ENCODE results near the gene STC2.

STC2 gene

GRCh38 chr5:173312821-173313220, 15.4 kb downstream of the STC2 start:
- DNase-seq (ENCODE audit: low spot score), result no peak

DNA sequence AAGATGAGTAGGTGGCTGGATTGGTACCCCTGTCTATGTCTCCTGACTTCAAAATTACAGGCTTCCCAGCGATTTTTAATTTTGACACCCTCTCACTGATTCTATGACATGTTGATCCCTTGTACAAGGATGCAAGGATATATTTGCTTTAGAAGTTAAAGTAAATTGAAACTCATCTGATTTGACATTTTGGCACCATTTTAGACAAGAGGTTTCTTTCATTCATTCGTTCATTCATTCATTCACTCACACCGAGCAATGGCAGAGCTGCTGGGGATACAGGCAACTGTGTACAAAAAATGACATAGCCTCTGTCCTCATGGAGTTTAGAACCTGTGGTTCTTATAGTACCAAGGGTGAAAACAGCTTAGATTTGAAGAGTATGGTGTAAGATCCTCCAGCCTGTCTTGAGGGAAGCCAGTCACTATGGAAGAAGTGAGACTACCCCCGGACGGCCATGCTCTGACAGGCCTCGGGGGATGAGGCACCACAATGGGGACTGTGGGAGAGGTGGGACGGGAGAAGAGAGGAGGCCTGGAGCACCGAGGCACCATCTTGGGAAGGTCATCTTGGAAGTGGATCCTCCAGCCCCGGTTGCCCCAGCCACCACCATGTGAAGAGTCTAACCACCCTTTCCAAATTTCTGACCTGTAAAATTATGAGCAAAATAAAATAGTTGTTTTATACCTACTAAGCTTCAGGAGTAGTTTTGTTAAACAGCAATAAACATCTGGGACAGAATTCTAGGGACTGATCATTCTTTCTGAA, 16.2 kb downstream of the STC2 start:
- DNase-seq (ENCODE audit: low spot score), result no peak

DNA sequence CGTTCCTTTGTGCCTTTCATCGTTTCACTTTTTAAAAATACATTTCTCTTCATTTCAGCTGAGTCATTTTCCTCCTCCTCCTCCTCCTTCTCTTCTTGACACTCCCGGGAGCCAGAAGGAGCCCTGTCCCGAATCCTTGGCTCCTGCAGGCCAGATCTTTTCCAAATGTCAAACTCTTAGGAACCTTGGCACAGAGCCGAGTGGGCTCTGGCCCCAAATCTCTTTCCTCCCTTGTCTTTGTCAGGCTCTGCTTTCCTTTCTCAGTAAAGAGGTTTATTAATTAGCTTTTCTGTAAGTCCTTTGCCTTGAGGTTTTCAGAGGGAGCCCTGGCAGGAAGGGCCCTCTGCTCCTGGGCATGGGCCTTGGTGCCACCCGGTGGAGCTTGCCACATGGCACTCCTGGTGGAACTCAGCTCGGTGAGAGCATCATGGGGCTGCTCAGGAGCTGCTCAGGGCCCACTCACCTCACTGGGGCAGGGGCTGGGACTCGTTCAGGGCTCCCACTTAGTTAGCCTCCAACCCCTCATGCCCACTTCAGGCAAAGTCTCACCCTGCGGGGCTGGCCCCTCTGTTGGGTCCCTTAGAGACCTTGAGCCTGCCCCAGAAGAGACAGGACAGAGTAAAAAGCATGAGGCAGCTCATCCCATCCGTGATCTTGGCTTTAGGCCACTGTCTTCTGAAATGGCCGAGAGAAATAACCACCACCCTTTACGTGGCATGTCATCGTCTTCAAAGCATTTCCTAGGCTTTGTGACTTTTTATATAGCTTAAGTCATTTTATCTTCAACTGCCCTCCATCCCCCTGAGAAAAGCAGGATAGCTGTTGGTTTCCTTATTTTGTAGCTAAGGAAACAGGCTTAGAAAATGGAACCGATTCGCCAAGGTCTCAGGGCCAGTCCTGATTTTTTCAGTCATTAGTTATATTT, 17.1 kb downstream of the STC2 start:
- no peak for DNase-seq (ENCODE audit: low spot score)

- no peak for DNase-seq (ENCODE audit: low spot score)
These were observed 17.9 kb downstream of the STC2 start for GRCh38 chr5:173310218-173310769.

DNA sequence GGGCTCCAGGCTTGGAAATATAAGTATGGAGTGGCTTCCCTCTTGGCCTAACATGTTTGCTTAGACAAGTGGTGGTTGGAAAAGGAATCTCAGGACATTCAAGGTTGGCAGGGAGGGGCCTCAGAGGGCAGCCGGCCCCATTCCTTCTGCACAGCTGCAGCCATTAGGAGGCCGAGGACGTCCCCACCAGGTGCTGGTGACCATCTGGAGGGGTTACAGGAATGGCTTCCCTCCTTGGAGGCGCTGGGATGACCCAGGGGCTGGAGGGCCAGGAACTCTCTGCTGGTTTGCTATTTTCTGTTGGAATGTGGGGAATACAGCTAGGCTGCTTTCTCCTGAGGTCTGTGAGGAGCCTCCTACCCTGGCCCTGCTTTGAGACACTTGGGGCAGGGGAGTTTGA, 18.5 kb downstream of the STC2 start:
- DNase-seq (ENCODE audit: low spot score), result no peak

GRCh38 chr5:173308226-173308625, 20.0 kb downstream of the STC2 start:
- no peak for DNase-seq (ENCODE audit: low spot score)

DNA sequence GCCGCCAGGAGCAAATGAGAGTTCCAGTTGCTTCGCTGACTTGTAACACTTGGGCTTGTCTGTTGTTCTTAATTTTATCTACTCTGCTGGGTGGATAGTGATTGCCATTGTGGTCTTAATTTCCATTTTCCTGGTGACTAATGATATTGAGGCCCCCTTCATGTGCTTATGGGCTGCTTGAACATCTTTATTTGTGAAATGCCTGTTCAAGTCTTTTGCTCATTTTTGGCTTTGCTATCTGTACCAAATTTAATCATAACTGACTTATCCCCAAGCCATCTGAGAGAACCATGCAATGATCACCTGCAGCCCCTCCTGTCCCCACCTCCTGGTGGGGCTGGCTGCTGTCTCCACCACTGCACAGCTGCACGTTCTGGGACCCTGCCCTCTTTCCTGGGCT, 20.5 kb downstream of the STC2 start:
- DNase-seq (ENCODE audit: low spot score), result no peak

DNA sequence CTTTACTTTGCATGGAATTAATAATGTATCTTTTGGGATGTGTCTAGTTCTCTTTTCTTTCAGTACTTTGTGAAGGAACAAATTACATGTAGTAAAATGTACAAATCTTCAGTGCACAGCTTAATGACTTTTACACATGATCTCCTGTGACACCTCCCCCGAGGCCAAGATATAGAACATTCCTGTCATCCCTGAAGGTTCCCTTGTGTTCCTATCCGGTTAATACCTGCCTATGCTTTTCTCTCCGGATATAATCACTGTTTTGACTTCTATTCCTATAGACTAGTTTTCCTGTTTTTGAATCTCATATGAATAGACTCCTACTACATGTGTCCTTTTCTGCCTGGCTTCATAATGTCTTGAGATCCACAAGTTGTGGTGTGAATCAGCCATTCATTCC, 21.5 kb downstream of the STC2 start:
- no peak for DNase-seq (ENCODE audit: low spot score)

- DNase-seq (ENCODE audit: low spot score), result no peak
These were observed 23.6 kb downstream of the STC2 start for GRCh38 chr5:173304591-173304988.

DNA sequence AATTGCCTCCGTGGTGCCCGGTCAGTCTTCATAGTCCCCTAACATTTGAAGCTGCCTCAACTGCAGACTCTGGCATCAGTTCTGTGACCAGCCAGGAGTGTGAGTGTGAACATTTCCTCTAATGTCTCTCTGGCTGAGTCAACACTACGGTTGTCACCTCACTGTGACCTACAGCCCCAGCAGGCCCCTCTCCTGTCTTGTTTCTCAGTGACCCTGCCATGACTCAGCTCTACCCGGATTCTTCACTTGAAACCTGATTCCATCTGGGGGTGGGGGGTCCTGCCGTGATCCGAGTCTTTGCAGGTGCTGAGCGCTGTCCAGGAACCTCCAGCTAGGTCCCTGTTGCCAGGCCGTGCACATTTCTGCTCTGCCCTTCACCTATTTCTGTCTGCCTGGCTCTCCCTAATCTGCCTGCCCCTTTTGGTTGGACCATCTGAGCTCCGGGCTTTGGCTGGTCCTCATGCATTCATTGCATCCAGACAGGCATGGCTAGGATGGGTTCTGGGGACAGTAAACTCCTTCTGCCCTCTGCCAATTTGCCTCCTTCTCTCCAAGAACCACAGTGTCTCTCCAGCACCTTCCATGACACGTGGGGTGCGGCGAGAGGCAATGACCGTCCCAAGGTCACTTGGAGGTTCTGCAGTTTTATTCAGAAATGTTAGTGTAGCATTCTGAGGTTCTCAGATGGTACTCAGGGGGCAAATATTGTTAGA, 24.2 kb downstream of the STC2 start:
- DNase-seq (ENCODE audit: low spot score), result no peak

GRCh38 chr5:173302546-173303155, 25.6 kb downstream of the STC2 start:
- DNase-seq (ENCODE audit: low spot score), result no peak

GRCh38 chr5:173301695-173302545, 26.3 kb downstream of the STC2 start:
- no peak for DNase-seq (ENCODE audit: low spot score)

DNA sequence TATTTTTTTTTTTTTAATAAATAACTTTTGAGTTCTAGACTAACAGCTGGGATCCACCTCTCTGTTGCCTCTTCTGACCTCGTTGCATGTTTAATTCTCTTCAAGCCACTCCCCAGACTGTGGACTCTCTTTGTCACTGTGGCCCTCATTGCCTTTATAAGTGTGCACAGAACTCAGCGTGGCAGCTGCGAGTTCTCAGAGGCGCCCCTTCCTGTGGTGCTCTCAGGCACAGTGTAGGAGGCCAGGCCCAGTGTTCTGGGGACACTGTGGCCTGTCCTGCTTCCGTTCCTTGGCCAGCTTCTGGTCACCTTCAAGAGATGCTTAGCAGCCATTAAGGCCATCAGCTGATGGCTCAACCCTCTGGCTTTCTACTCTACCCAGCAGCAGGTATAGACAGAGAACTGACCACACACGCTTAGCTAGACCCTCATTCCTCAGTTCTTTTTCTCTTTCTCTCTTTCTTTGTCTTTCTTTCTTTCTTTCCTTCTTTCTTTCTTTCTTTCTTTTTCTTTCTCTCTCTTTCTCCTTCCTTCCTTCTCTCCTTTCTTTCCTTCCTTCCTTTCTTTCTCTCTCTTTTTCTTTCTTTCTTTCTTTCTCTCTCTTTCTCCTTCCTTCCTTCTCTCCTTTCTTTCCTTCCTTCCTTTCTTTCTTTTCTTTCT, 27.7 kb downstream of the STC2 start:
- no peak for DNase-seq (ENCODE audit: low spot score)

DNA sequence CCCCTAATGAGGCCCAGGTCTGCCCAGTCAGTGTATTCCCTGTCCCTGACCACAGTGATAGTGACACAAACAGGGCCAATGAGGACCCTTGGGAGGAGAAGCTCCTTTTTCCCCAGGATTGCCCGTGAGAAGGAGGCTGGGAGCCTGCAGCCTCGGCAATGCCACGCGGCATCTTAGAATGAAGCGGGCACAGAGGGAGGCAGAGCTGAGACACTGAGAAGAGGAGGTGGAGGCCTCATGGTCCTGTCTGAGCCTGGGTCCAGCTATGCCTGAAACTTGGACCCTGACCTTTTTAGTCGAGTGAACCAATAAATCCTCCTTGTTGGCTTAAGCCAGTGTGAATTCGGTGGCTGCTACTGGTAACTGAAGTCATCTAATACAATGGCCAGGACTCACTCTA, 28.4 kb downstream of the STC2 start:
- DNase-seq (ENCODE audit: low spot score), result no peak

DNA sequence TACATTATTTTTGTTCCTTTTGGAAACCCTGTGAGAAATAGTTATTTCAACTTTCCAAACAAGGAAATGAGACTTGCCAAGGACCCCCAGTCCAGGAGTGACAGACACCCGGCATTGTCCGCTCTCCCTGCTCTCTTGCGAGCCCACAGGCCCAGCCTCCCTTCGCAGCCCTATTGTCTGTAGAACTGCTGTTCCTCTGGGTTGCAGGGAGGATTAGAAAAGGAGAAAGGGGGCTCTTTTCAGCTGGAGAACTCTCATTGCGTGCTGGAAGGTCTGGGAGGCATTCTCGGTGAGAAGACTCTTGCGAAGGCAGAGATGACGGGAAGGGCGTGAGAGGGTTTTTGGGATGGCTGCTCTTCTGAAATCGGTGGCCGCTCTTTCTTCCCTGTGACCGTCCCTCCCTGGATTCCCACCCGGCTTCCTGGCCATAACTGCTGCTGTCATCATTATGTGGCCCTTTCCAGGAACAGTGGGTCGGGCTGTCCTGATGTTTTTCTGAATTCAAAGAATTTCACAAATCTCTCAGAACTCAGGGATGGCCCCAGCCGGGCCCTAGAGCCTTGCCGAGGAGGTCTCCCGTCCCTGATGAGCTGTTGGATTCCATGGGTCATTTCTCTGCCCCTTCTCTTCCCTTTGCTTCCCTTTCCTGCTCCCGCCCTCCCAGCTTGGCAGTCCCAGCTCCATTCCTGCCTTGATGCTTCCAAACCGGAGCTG, 29.8 kb downstream of the STC2 start:
- no peak for DNase-seq (ENCODE audit: low spot score)

- DNase-seq (ENCODE audit: low spot score), result no peak
These were observed 30.4 kb downstream of the STC2 start for GRCh38 chr5:173297813-173298212.

GRCh38 chr5:173296737-173297676, 31.2 kb downstream of the STC2 start:
- DNase-seq (ENCODE audit: low spot score), result no peak

- DNase-seq (ENCODE audit: low spot score), result no peak
These were observed 32.4 kb downstream of the STC2 start for GRCh38 chr5:173295796-173296195.
